Suprapubic skin (tissue), 4 donors: ENCODE data around the gene CRY1.

Experiments used
- CTCF ChIP-seq, 2 donors: fragments of 200-600 bp in 1 of 2; fragments of 450-650 bp in 1 of 2; sonication (generic) in 1 of 2; IDR thresholded peaks; one replicate each; pipeline ENCODE4 v1.5.1; 2016 to 2019; ENCODE audit warnings: antibody characterized with exemption in 2 of 2, mild to moderate bottlenecking in 1 of 2, moderate library complexity in 1 of 2
- EP300 ChIP-seq: sonication (generic); formaldehyde crosslinking; IDR thresholded peaks from one replicate; pipeline ENCODE4 v1.6.1; 2017; ENCODE audit warnings: antibody characterized with exemption
- POLR2A ChIP-seq, 2 donors: fragments of 450-650 bp; IDR thresholded peaks; one replicate each; pipeline ENCODE4 v1.6.1; 2017; ENCODE audit warnings: antibody characterized with exemption in 2 of 2, mild to moderate bottlenecking in 2 of 2, moderate library complexity in 2 of 2
- POLR2AphosphoS5 ChIP-seq, 3 donors: sonication (generic); formaldehyde crosslinking; IDR thresholded peaks; one replicate each; pipeline ENCODE4 v1.6.1; 2017; ENCODE audit warnings: antibody characterized with exemption in 3 of 3

- no peak for TF ChIP-seq POLR2A (IDR thresholded peaks at IDR 0.05)
- no peak for TF ChIP-seq CTCF (IDR thresholded peaks at IDR 0.05)
- no peak for TF ChIP-seq EP300
- TF ChIP-seq POLR2AphosphoS5 (IDR thresholded peaks at IDR 0.05): no peak
These were observed 33.6 kb upstream of the CRY1 start for GRCh38 chr12:107126796-107127481.
